ENCODE measurements around the gene NGF.
"Not testable (repeated sequence)": the region's sequence is repeated elsewhere in the genome, so short reads cannot be mapped to it uniquely, and the experiment has no call there.

Gene NGF

DNA sequence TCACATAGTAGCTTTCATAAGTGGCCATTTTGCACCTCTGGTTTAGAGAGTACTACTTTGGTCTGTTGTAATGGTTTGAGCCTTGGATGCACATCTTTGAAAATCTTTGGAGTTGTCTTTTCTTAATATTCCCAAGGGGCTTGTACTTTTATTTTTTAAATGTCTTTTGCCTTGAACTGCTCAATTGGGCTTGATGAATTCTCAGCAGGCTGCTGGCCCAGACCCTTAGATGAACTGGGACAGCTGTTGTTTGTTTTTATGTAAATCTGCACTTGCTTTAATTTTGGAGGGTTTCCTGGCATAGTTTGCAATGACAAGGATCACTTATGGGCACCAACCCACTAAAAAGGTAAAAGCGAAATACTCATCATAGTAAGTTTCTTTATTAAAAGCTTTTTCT, 24.9 kb downstream of the NGF start:
- H3K4me3 ChIP-seq (replicated peaks; ENCODE audit: low read depth, low read length): no peak overlapping the region
- H3K36me3 ChIP-seq (ENCODE audit: control insufficient read depth, insufficient read depth, low read length): no peaks in the 10 kb centered on the region
- DNase-seq (ENCODE audit: extremely low read depth, insufficient read length): no peak
- TF ChIP-seq, protein P1, sequence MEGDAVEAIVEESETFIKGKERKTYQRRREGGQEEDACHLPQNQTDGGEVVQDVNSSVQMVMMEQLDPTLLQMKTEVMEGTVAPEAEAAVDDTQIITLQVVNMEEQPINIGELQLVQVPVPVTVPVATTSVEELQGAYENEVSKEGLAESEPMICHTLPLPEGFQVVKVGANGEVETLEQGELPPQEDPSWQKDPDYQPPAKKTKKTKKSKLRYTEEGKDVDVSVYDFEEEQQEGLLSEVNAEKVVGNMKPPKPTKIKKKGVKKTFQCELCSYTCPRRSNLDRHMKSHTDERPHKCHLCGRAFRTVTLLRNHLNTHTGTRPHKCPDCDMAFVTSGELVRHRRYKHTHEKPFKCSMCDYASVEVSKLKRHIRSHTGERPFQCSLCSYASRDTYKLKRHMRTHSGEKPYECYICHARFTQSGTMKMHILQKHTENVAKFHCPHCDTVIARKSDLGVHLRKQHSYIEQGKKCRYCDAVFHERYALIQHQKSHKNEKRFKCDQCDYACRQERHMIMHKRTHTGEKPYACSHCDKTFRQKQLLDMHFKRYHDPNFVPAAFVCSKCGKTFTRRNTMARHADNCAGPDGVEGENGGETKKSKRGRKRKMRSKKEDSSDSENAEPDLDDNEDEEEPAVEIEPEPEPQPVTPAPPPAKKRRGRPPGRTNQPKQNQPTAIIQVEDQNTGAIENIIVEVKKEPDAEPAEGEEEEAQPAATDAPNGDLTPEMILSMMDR (IDR thresholded peaks at IDR 0.05; ENCODE audit: insufficient read depth, low read length, poor library complexity, severe bottlenecking): no peak
- 0 out of 2 replicates have a peak, but pooled peaks cover 2% of the 10 kb centered on the region for H3K27me3 ChIP-seq (replicated peaks; ENCODE audit: control insufficient read depth, insufficient read depth, low read length)

DNA sequence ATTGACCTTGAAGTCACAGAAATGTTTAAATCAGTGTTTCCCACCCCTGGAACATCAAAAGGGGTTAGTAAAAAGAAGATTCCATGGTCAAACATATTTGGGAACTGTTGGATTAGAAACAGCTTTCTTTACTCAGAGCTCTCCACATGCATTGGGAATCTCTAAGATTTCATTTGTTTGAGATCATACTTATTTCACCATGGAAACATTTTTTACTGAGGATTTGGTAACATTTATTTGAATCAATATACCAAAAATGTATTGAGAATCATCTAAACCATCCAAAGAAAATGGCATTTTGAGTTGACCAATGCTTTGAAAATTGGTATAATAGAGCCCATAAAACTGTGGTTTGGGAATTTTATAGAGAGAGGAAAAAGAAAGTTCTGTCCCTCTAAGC, 25.3 kb downstream of the NGF start:
- DNase-seq (ENCODE audit: extremely low read depth, insufficient read length): no peak
- H3K4me3 ChIP-seq (replicated peaks; ENCODE audit: low read depth, low read length): no peak overlapping the region
- H3K27me3 ChIP-seq (replicated peaks; ENCODE audit: control insufficient read depth, insufficient read depth, low read length): 0 out of 2 replicates have a peak, but pooled peaks cover 2% of the 10 kb centered on the region
- H3K36me3 ChIP-seq (ENCODE audit: control insufficient read depth, insufficient read depth, low read length): no peaks in the 10 kb centered on the region
- TF ChIP-seq, protein P1 (IDR thresholded peaks at IDR 0.05; ENCODE audit: insufficient read depth, low read length, poor library complexity, severe bottlenecking): no peak

DNA sequence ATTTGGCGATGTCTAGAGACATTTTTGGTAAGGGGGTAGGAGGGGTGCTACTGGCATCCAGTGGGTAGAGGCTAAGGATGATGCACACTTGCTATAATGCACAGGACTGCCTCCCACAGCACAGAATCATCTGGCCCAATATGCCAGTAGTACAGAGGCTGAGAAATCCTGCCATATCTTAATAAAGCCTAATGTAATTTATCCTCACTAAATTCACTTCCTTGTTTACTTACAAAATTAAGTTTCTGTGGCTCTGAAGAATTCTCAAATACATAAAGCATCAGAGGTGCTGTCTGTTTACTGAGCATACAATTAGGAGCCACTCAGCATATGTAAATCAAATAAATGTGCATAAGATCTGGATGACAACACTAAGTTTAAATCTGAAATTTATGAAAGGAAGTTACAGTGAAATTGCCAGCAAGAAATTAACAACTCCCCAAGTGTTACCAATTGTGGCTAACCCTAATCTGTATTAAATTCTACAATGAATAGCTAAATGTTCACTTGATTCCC, 26.5 kb downstream of the NGF start:
- Histone ChIP-seq H3K4me3 (replicated peaks; ENCODE audit: low read depth, low read length) (no peak overlapping the region), H3K36me3 (ENCODE audit: control insufficient read depth, insufficient read depth, low read length) (no peaks in the 10 kb centered on the region), H3K27me3 (replicated peaks; ENCODE audit: control insufficient read depth, insufficient read depth, low read length) (peaks cover 1% of the 10 kb centered on the region; the same call in 1 of the 2 replicates)
- TF ChIP-seq, protein P1 (IDR thresholded peaks at IDR 0.05; ENCODE audit: insufficient read depth, low read length, poor library complexity, severe bottlenecking): no peak
- DNase-seq (ENCODE audit: extremely low read depth, insufficient read length): no peak

DNA sequence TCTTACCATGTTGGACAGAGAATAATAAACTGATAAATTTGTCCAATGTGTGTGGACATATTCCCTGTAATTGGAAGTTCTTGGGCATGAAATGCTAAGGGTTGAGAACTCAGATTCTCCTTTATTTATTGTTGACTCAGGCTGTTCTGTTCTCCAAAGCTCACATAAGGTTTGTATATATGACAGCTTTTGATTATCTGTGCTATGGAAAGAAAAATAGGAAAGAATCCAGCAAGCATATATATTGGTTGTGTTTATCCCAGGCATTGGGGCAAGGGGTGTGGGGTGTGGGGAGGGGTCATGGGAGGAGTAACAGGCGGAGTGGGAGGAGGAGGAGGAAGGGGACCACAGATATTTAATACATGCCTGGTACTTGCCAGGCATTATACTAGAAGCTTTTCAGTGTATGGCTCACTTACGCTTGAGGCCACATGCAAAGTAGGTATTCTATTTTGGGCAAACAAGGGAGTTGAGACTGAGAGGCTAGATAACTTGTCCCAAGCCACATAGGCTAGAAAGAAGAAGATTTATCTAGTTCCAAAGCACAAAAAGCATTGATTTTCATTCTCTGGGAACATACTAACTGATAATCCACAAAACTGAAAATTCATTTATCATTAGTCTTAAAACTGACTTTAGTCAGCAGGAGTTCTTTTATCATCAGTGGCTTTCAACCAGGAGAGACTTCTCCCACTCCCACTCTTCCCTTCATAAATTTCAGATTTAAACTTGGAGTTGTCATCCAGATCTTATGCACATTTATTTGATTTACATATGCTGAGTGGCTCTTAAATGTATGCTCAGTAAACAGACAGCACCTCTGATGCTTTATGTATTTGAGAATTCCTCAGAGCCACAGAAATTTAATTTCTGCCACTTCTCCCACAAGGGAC, 27.2 kb downstream of the NGF start:
- no peak for DNase-seq (ENCODE audit: extremely low read depth, insufficient read length)
- Histone ChIP-seq H3K4me3 (replicated peaks; ENCODE audit: low read depth, low read length) (no peak overlapping the region), H3K27me3 (replicated peaks; ENCODE audit: control insufficient read depth, insufficient read depth, low read length) (peaks cover 1% of the 10 kb centered on the region; the same call in 1 of the 2 replicates), H3K36me3 (ENCODE audit: control insufficient read depth, insufficient read depth, low read length) (no peaks in the 10 kb centered on the region)
- TF ChIP-seq, protein P1 (IDR thresholded peaks at IDR 0.05; ENCODE audit: insufficient read depth, low read length, poor library complexity, severe bottlenecking): no peak

DNA sequence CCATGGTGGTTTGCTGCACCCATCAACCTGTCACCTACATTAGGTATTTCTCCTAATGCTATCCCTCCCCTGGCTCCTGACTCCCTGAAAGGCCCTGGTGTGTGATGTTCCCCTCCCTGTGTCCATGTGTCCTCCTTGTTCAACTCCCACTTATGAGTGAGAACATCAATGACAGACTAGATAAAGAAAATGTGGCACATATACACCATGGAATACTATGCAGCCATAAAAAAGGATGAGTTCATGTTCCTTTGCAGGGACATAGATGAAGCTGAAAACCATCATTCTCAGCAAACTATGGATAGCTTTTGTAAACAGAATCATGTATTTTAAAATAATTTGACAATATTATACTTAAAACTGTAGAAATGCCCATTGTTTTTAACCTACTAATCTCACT, 28.5 kb downstream of the NGF start:
- not testable (repeated sequence) for DNase-seq (ENCODE audit: extremely low read depth, insufficient read length); H3K36me3 ChIP-seq (ENCODE audit: control insufficient read depth, insufficient read depth, low read length); H3K27me3 ChIP-seq (replicated peaks; ENCODE audit: control insufficient read depth, insufficient read depth, low read length); H3K4me3 ChIP-seq (replicated peaks; ENCODE audit: low read depth, low read length)

DNA sequence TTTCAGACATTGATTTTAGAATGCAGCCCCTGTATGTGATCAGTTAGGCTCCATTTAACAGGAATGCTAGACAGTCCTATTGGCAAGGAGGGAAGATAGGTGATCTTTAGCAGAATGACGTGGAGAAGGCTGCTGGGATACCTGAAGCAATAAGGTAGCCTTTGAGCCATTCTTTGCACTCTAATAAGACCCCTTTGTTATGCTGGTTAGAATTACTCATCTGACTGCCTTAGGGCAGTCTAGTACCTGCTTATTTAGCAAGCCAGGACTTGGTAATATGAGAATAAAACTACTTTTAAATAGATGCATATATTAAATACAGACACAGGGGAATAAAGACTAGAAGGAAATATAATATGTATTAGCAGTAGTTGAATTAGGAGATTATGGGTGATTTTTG, 29.1 kb downstream of the NGF start:
- Histone ChIP-seq H3K4me3 (replicated peaks; ENCODE audit: low read depth, low read length) (no peak overlapping the region), H3K27me3 (replicated peaks; ENCODE audit: control insufficient read depth, insufficient read depth, low read length) (peaks cover 1% of the 10 kb centered on the region; the same call in 1 of the 2 replicates), H3K36me3 (ENCODE audit: control insufficient read depth, insufficient read depth, low read length) (no peaks in the 10 kb centered on the region)
- TF ChIP-seq, protein P1 (IDR thresholded peaks at IDR 0.05; ENCODE audit: insufficient read depth, low read length, poor library complexity, severe bottlenecking): no peak
- no peak for DNase-seq (ENCODE audit: extremely low read depth, insufficient read length)
